NOMO-1 treated with dmso at 0.1 percent for 144 hours (cell line): ENCODE measurements around the gene PPL.
"Not testable (repeated sequence)": the region's sequence is repeated elsewhere in the genome, so short reads cannot be mapped to it uniquely, and the experiment has no call there.

Source experiments
- DNase-seq: peaks from one replicate; lab custom pipeline; 2025; ENCODE audit not compliant: unreplicated experiment; lab: John Stamatoyannopoulos, UW

The PPL gene

GRCh38 chr16:4958510-4959438 lies 21.8 kb upstream of the PPL start:
- no peak for DNase-seq

DNA sequence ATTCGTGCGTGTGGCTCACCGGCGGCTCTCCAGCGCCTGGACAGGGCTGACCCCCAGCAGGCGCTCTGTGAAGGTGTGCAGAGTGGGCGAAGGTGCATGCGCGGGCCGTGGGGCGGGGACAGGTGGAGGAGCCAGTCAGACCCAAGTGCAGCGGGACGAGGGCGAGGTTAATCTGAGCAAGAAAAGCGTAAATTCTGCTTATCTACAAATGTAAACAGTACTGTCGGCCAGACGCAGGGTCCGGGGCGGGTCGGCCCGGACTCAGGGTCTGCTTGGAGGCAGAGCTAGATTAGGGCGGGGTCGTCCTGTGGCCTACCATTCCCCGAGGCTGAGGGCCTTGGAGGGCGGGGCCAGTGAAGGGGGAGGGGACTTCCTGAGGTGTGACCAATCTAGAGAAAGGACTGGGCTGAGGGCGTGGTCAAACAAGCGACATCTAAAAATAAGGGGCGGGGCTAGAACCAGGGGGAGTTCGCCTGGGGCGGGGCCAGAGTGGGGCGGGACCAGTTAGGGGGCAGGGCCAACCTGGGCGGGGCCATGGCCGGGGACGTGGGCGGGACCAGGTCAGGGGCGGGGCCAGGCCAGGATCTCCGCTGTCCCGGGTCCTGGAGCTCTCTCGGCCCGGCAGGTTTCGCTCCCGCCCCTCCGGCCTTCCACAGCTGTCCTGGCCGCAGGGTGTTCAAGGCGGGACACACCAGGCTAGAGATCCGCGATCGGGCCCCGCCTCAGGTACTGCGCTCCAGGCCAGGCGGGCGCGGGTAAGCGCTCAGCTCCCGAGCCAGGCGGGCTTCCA lies 21.0 kb upstream of the PPL start, which contains the start of gene SEC14L5:
Gene SEC14L5 (plus strand): TSS at position 611 of the 790 bp plus-strand sequence. CDS start 994 bp downstream, outside the sequence.
- peak; percentile 88 for DNase-seq

- DNase-seq, result no peak
These were observed 20.4 kb upstream of the PPL start for GRCh38 chr16:4957420-4957719.

- DNase-seq, result no peak
These were observed 17.8 kb upstream of the PPL start for GRCh38 chr16:4954714-4955113.

- DNase-seq, result not testable (repeated sequence)
These were observed 14.6 kb upstream of the PPL start for GRCh38 chr16:4951583-4951982.

DNA sequence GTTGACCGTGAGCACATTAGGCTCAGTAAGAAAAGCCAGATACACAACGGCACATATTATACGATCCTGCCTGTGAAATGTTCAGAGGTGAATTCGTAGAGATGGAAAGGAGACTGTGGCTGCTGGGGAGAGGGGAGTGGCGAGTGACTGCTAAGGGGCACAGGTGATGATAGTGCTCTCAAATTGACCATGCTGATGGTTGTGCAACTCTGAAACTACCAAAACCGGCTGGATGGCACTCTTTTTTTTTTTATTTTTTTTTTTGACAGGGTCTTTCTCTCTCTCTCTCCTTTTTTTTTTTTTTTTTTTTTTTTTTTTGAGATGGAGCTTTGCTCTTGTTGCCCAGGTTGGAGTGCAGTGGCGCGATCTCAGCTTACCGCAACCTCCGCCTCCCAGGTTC lies 13.0 kb upstream of the PPL start:
- DNase-seq, result no peak

DNA sequence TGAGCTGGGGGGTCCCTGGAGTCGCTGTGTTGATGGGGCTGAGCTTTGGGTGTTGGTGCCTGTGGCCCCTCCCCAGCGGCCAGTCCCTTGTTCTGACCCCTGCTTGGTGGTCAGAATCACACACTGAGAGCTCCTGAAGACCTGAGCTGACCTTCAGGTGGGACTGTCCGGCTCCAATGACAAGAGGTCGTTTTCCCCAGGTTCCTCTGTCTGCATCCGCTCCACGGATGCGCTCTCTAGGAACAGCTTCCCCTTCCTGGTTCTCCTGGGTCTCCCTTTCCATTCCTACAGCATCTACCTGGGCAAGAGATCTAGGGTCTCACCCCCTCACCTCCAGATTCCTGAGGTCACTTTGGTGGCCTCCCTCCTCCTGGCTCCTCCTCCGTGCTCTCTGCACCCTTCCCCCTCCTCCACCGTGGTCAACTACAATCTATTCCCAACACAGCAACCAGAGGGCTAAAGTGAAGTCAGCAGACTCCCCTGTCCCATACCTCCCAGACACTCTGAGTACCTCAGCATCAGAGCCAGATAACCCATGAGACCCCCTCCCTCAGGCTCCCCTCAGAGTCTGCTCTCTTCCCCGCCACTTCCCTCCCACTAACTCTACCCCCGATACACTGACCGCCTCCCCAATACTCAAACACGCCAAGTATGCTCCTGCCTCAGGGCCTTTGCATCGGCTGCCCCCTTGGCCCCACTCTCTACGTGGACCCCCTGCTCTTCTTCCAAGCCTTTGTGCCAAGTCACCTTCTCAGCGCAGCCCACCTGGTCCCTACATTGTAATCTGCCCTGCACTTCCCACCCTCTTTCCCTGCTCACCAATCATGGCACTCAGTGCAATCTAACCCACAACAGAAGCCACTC lies 12.2 kb upstream of the PPL start:
- DNase-seq, result no peak

- DNase-seq, result peak; percentile 89
These were observed 11.0 kb upstream of the PPL start for GRCh38 chr16:4947722-4948503.

GRCh38 chr16:4946917-4947316 lies 10.0 kb upstream of the PPL start:
- DNase-seq, result no peak

- no peak for DNase-seq
These were observed 8.9 kb upstream of the PPL start for GRCh38 chr16:4945560-4946502.

GRCh38 chr16:4944333-4945281 lies 7.7 kb upstream of the PPL start:
- DNase-seq, result peak; percentile 10

DNA sequence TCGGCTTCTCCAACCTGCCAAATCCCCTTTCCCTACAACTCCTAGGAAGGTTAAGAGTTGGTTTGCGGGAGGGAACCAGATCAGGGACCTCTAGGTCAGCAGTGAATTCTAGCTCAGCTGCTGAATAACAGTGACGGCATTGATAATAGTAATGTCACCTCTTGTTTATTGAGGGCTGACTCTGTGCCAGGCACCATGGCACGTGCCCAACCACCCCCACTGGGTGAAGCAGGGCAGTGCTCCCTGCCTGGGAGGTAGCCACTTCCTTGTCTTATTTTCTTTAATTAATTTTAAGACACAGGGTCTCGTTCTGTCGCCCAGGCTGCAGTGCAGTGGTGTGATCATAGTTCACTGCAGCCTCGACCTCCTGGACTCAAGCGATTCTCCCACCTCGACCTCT lies 5.5 kb upstream of the PPL start:
- no peak for DNase-seq

GRCh38 chr16:4940719-4941118 lies 3.8 kb upstream of the PPL start:
- DNase-seq, result no peak

GRCh38 chr16:4938683-4939030 lies 1.7 kb upstream of the PPL start:
- DNase-seq, result no peak

DNA sequence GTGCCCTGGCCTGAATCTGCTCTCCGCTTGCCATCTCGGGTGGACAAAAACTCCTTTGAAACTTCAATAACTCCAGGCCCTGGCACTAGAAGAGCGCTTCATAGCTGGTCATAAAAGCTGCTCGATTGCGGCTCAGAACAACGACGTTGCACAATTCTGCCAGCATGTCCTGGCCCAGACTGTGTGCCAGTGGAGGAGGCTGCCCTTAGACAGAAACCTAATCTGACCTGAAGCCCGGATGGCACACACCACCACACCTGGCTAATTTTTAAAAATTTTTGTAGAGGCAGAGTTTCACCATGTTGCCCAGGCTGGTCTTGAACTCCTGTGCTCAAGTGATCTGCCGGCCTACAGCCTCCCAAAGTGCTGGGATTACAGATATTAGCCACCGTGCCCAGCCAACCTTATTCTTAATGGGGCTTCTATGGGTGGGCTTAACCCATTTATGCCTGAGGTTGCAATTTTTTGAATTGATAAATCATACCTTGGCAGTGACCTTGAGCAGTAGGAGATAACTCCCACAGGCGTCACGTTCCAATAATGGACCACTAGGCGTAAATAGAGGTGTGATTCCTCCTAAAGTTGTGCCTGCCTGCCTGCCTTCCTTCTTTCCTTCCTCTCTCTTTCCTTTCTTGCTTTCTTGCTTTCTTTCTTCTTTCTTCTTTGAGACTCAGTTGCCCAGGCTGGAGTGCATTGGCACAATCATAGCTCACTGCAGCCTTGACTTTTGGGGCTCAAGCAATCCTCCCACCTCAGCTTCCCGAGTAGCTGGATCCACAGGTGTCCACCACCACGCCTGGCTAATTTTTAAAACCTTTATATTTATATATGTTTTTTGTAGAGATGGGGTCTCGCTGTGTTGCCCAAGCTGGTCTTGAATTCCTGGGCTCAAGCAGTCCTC lies 1.1 kb upstream of the PPL start:
- no peak for DNase-seq

DNA sequence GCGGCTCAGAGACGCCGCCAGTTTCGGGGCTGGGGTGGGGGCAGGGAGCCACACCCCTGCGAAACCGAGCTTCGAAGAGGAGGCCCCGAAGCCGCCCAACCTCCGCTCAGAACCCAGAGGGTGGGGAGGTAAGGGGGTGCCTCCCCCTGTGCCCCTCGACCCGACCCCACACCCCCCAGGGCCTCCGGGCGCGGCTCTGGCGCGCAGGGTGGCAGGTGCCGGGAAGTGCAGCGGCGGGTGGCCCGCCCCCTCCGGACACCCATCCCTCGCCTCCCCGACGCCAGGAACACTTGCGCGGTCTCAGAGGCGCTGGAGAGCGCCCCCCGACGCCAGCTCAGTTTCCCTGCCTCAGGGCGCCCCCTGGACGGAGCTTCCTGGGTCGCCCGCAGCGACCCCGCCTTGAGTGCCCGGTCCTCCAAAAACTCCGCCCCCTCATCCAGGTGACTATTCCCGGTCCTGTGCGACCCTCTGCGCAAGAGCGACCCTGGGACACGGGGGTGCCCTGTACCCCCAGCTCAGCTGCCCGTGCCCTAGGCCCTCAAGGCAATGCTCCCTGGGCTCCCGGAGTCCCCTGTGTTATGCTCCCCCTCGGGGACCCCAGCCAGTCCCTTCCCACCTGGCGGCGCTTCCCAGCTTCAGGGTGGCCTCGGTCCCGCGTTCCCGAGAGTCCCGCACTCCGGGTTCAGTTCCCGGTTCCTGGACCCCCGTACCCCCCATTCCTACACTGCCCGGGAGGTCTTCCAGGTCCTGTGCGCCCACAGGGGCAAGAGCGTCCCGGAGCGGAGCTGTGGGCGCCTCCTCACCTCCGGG lies 562 bp downstream of the PPL start:
- no peak for DNase-seq
